ENCODE results near the gene NRN1L.

NRN1L gene

DNA sequence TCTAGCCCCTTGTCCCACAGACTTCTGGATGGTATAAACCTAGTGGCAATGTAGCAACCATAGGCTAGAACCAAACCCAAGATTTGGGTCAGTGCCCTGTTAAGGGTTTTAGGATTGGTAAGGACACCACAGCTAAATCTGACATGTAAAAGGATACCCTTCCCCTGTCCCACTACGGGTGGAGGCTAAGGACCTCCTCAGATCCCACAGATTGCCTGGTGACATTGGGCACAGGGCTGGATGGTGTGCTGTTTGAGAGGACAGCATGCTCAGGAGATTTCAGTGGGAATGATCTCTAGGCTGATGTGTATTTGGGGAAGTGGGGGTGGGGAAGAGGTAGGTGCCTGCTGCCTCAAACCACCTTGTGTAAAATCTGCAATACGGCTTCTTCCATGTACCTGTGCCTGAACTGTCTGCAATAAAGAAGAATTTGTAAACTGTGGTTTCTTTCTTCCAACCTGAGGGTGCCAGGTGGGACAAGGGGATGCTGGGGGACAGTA is 12.5 kb upstream of the NRN1L start:
- H2AK5ac ChIP-seq (ENCODE audit: low read depth, low read length) = no peak overlapping the region
- no peak overlapping the region for H3K4me3 ChIP-seq (ENCODE audit: low read length in 2 of 2)
- H3K27ac ChIP-seq (replicated peaks; ENCODE audit: low read length) = no peak overlapping the region
- no peak overlapping the region for H2BK15ac ChIP-seq (ENCODE audit: low read length)
- no peak overlapping the region for H2BK12ac ChIP-seq (ENCODE audit: low read length)
- H3K4me2 ChIP-seq (ENCODE audit: insufficient read depth, low read length, poor library complexity, severe bottlenecking) = no peak overlapping the region
- H2AFZ ChIP-seq (ENCODE audit: low read length) = peak overlapping the region; percentile 83
- no peak overlapping the region for H3K4ac ChIP-seq (ENCODE audit: low read length)
- H3K18ac ChIP-seq (ENCODE audit: low read length) = no peak overlapping the region
- no peak overlapping the region for H4K8ac ChIP-seq (ENCODE audit: low read depth, low read length)
- no CpG with 5 or more reads among the region's 2 CpGs for WGBS, 2 donors (ENCODE audit: extremely low coverage in 2 of 2, insufficient read length in 2 of 2, insufficient replicate concordance in 1 of 2)
- H3K9ac ChIP-seq (ENCODE audit: low read depth, low read length, poor library complexity) = no peak overlapping the region
- peaks cover 11% of the 10 kb centered on the region for H3K79me1 ChIP-seq (ENCODE audit: low read depth, low read length)
- H3K14ac ChIP-seq (ENCODE audit: low read length) = no peak overlapping the region
- no peak overlapping the region for H3K23ac ChIP-seq (ENCODE audit: low read depth, low read length, poor library complexity)
- H2BK120ac ChIP-seq (ENCODE audit: low read depth, low read length) = no peak overlapping the region
- DNase-seq (ENCODE audit: low spot score) = no peak
- H4K91ac ChIP-seq (ENCODE audit: low read depth, low read length, poor library complexity) = no peak overlapping the region
- H3K27me3 ChIP-seq (ENCODE audit: control insufficient read depth in 3 of 3, insufficient read depth in 3 of 3, low read depth in 1 of 3, low read length in 3 of 3) = no peaks in the 10 kb centered on the region
- no peaks in the 10 kb centered on the region for H3K9me3 ChIP-seq (replicated peaks in 1 of 2; ENCODE audit: control insufficient read depth in 2 of 2, insufficient read depth in 1 of 2, low read depth in 1 of 2, low read length in 2 of 2)
- H3K4me1 ChIP-seq (ENCODE audit: control insufficient read depth in 2 of 2, insufficient read depth in 1 of 2, low read depth in 1 of 2, low read length in 2 of 2) = peaks cover 8 to 10% of the 10 kb centered on the region in 2 donors
- H3K36me3 ChIP-seq (replicated peaks in 1 of 2; ENCODE audit: control insufficient read depth in 2 of 2, insufficient read depth in 2 of 2, low read length in 2 of 2) = peaks cover 36 to 77% of the 10 kb centered on the region in 2 donors
- no peak overlapping the region for H2BK5ac ChIP-seq (ENCODE audit: low read length)

DNA sequence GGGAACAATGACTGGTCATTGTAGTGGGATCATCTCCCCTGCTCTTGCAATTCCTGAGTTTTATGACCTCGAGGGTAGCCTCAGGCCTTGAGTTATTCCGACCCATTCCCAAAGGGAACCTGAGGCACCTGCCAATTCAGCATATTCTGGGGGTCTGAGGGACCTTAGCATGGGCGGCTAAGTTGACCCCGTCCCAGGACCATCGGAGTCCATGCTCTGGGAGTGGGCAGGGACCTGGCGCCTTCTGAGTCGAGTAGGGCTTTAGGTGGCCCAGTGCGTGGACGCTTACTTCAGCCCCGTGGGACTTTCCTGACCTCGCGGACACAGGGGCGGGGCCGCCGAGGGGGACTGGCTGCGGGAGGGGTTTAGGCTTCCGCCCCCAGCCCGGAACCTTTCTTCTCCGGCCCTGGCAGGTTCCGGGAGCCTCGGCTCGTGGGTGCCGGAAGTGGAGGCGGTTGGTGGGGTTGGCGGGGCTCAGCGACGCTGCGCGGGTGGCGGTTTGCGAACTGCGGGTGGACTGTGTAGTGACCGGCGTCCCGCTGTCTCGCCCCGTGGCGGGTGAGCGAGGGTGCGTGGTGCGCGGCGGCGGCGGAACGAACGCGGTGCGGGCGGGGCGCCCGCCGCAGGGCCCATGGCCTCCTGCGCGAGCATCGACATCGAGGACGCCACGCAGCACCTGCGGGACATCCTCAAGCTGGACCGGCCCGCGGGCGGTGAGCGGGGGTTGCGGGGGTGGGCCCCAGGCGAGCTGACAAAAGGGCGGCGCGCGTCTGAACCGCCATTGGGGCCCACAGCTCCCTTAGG is 11.9 kb upstream of the NRN1L start, which contains the start of gene EDC4:
Gene EDC4, plus strand, starts transcription at position 422 of the 804 bp plus-strand sequence. Its CDS starts 210 bp downstream, at position 632.
- no peak within 1 kb of the TSS for H2BK12ac ChIP-seq (ENCODE audit: low read length)
- DNase-seq (ENCODE audit: low spot score) = peak; percentile 59

DNA sequence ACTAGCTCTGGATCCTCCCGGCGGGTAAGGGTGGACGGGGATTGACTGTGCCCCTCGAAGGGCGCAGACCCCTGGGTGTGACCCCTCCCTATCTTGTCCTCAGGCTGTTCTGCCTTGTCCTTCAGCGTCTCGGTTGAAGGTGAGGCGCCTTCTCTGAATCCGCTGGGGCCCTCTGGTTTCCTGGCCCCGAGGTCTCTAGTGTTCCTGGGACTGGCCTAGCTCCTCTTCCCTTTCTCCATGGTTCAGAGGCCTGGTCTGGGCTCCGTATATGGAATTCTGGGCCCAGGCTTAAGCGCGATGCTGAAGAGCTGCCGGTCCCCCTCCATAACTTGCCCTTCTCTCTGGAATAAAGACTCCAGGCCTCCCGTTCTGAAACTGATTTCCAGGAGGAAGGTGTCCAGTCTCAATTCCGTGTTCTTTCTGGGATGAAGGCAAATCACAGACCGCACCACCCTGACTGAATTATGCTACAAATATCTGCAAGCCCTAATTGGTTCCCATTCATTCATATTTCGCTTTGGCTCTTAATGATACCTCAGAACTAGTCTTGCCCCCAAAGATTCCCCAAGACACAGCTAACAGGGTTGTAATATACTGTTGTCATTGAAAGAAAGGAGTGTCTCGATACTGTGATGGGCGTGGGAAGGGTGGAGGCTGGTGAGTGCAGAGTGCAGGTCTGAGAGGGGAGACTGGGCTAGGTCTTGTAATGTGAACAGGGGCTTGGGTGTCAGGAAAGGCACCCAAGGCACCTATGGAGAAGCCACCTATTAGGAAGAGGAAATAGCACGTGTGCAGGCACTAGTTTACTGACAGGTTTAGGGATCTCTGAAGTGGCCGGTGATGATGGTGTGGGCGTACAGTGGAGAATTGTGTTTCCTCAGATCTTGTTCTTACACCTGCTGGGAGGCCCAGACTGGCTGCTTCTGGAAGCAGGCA is 11.0 kb upstream of the NRN1L start:
- Histone ChIP-seq H3K14ac (ENCODE audit: low read length) (peak overlapping the region; percentile 12), H2AK5ac (ENCODE audit: low read depth, low read length) (peak overlapping the region; percentile 47), H3K9ac (ENCODE audit: low read depth, low read length, poor library complexity) (peak overlapping the region; percentile 95), H2BK120ac (ENCODE audit: low read depth, low read length) (no peak overlapping the region), H3K4me2 (ENCODE audit: insufficient read depth, low read length, poor library complexity, severe bottlenecking) (peak overlapping the region; percentile 83), H3K79me1 (ENCODE audit: low read depth, low read length) (peaks cover 8% of the 10 kb centered on the region), H3K4me3 (ENCODE audit: low read length in 2 of 2) (peak overlapping the region; percentile 77 to 91), H3K23ac (ENCODE audit: low read depth, low read length, poor library complexity) (peak overlapping the region; percentile 99), H3K4me1 (ENCODE audit: control insufficient read depth in 2 of 2, insufficient read depth in 1 of 2, low read depth in 1 of 2, low read length in 2 of 2) (peaks cover 8 to 10% of the 10 kb centered on the region in 2 donors), H2BK15ac (ENCODE audit: low read length) (no peak overlapping the region), H4K8ac (ENCODE audit: low read depth, low read length) (no peak overlapping the region), H3K18ac (ENCODE audit: low read length) (peak overlapping the region; percentile 94), H3K27ac (replicated peaks; ENCODE audit: low read length) (no peak overlapping the region), H2AFZ (ENCODE audit: low read length) (peak overlapping the region; percentile 83), H3K9me3 (replicated peaks in 1 of 2; ENCODE audit: control insufficient read depth in 2 of 2, insufficient read depth in 1 of 2, low read depth in 1 of 2, low read length in 2 of 2) (no peaks in the 10 kb centered on the region), H3K4ac (ENCODE audit: low read length) (peak overlapping the region; percentile 56), H2BK5ac (ENCODE audit: low read length) (peak overlapping the region; percentile 83), H3K36me3 (replicated peaks in 1 of 2; ENCODE audit: control insufficient read depth in 2 of 2, insufficient read depth in 2 of 2, low read length in 2 of 2) (peaks cover 40 to 77% of the 10 kb centered on the region in 2 donors), H2BK12ac (ENCODE audit: low read length) (no peak overlapping the region), H4K91ac (ENCODE audit: low read depth, low read length, poor library complexity) (peak overlapping the region; percentile 5), H3K27me3 (ENCODE audit: control insufficient read depth in 3 of 3, insufficient read depth in 3 of 3, low read depth in 1 of 3, low read length in 3 of 3) (no peaks in the 10 kb centered on the region)
- no peak for DNase-seq (ENCODE audit: low spot score)
- WGBS, 2 donors (ENCODE audit: extremely low coverage in 2 of 2, insufficient read length in 2 of 2, insufficient replicate concordance in 1 of 2) = no CpG with 5 or more reads among the region's 23 CpGs

More for the DNA sequence above, 11.9 kb upstream of the NRN1L start, which contains the start of gene EDC4:
- H3K18ac ChIP-seq (ENCODE audit: low read length) = peak within 1 kb of the TSS; percentile 94
- no CpG with 5 or more reads among the region's 72 CpGs for WGBS, 2 donors (ENCODE audit: extremely low coverage in 2 of 2, insufficient read length in 2 of 2, insufficient replicate concordance in 1 of 2)
- peak within 1 kb of the TSS; percentile 75 for H3K14ac ChIP-seq (ENCODE audit: low read length)
- H3K36me3 ChIP-seq (replicated peaks in 1 of 2; ENCODE audit: control insufficient read depth in 2 of 2, insufficient read depth in 2 of 2, low read length in 2 of 2) = peaks cover 38 to 77% of the 10 kb centered on the region in 2 donors
- peak within 1 kb of the TSS; percentile 83 for H2BK5ac ChIP-seq (ENCODE audit: low read length)
- peak within 1 kb of the TSS; percentile 83 for H3K4me2 ChIP-seq (ENCODE audit: insufficient read depth, low read length, poor library complexity, severe bottlenecking)
- peaks cover 11% of the 10 kb centered on the region for H3K79me1 ChIP-seq (ENCODE audit: low read depth, low read length)
- no peak within 1 kb of the TSS for H2BK120ac ChIP-seq (ENCODE audit: low read depth, low read length)
- peak within 1 kb of the TSS; percentile 95 for H3K9ac ChIP-seq (ENCODE audit: low read depth, low read length, poor library complexity)
- H3K4me1 ChIP-seq (ENCODE audit: control insufficient read depth in 2 of 2, insufficient read depth in 1 of 2, low read depth in 1 of 2, low read length in 2 of 2) = peaks cover 8 to 10% of the 10 kb centered on the region in 2 donors
- peak within 1 kb of the TSS; percentile 99 for H3K23ac ChIP-seq (ENCODE audit: low read depth, low read length, poor library complexity)
- H2AK5ac ChIP-seq (ENCODE audit: low read depth, low read length) = peak within 1 kb of the TSS; percentile 47
- H4K91ac ChIP-seq (ENCODE audit: low read depth, low read length, poor library complexity) = peak within 1 kb of the TSS; percentile 5
- peak within 1 kb of the TSS; percentile 56 for H3K4ac ChIP-seq (ENCODE audit: low read length)
- H3K27me3 ChIP-seq (ENCODE audit: control insufficient read depth in 3 of 3, insufficient read depth in 3 of 3, low read depth in 1 of 3, low read length in 3 of 3) = no peaks in the 10 kb centered on the region
- H2AFZ ChIP-seq (ENCODE audit: low read length) = peak within 1 kb of the TSS; percentile 83
- H3K27ac ChIP-seq (replicated peaks; ENCODE audit: low read length) = no peak within 1 kb of the TSS
- H2BK15ac ChIP-seq (ENCODE audit: low read length) = no peak within 1 kb of the TSS
- peak within 1 kb of the TSS; percentile 77 to 91 for H3K4me3 ChIP-seq (ENCODE audit: low read length in 2 of 2)
- H3K9me3 ChIP-seq (replicated peaks in 1 of 2; ENCODE audit: control insufficient read depth in 2 of 2, insufficient read depth in 1 of 2, low read depth in 1 of 2, low read length in 2 of 2) = no peaks in the 10 kb centered on the region
- peak within 1 kb of the TSS; percentile 95 for H4K8ac ChIP-seq (ENCODE audit: low read depth, low read length)

All from neuronal stem cell (in vitro differentiated cells).